Activated T-cell treated with anti-CD3 and anti-CD28 coated beads, Interleukin-2, amount 50 U/mL, for 1 hour (primary cell): Measurements from ENCODE around the gene CNTFR.

Experiments used
- DNase-seq: peaks from one replicate; pipeline ENCODE4 v3.0.0-alpha.2; 2020

The CNTFR gene

DNA sequence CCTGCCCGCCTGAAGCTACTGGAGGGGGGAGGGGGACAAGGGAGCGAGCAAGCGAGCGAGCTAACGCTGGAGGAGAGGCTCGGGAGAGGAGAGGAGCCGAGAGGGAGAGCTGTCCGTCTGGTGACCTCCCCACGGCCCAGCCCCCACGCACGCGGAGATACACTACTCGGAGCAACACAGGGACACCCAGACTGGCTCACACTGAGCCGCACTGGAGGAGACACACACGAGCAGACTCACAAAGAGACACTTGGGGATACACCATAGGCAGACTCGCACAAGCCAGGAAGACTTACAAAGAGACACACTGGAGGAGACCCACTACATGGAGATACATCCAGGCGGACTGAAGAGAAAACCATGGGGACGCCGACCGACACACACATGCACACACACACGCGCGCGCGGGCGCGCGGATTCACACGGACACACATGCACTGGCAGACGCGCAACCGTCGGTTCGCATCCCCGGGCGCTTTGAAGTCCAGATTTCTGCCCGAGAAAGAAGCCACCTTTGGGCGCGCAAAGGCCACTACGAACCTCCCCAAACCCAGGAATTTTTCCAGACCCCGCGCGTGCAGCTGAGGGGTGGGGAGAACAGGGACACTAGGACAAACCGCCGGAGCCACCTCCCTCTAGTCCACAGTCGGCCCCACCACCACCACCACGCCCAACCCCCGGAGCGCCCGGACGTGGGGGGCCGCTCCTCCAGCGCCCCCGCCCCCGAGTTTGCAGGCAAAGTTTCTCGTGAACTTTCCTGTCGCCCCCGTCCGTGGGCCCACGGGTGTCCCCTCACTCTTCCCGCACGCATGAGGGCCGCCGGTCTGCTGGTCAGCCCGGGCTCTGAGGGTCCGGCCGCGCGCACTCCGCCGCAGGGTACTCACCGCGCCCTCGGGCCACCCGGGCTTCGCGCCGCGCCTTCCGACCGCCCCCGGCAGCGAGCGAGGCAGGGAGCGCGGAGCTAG, 571 bp downstream of the CNTFR start:
- DNase-seq = no peak

DNA sequence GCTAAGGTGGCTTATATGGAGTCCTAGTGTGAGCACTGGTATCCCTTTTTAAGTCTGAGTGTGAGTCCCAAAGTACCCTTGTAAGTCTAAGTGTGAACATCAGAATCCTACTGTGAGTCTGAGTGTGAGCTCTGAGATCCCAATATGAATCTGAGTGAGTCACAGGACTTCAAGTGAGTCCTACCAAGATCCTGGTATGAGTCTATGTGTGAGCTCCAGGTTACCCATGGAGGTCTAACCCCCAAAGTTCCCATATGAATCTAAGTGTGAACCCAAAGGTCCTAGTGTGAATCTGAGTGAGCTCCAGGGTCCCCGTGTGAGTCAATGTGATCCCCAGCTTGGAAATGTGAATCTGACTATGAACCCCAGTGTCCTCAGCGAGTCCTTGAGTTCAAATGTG, 2.3 kb downstream of the CNTFR start:
- no peak for DNase-seq

DNA sequence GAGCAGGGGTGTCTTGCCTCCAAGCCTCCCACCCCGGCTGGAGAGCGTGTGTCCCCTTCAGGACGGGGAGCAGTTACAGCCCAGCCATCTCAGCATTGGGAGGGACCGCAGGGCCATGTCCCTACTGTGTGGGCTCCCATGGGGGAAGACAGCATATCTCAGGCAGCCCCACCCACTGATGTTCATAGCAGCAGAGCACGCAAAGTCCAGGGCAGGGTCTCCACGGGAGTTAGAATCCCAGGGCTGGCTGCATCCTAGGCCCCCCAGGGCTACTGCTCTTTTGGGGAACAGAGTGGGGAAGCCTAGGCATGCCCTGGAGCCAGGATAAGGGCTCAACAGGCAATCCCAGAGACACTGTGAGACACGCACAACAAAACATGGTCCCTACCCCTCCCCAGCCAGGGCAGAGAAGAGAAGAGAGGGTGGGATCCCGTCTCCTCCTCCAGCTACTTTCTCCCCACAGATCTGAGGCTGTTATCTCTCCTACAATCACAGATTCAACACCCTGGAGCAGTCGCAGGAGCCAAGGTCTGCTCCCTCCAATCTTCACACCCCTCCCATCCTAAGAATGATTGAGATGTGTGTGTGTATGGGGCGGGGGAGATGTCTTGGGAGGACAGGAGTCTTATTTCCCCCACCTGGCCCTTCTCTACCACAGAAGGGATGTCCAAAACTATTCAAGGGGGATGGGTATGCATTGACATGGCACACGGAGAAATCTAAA, 3.4 kb downstream of the CNTFR start:
- DNase-seq = no peak

DNA sequence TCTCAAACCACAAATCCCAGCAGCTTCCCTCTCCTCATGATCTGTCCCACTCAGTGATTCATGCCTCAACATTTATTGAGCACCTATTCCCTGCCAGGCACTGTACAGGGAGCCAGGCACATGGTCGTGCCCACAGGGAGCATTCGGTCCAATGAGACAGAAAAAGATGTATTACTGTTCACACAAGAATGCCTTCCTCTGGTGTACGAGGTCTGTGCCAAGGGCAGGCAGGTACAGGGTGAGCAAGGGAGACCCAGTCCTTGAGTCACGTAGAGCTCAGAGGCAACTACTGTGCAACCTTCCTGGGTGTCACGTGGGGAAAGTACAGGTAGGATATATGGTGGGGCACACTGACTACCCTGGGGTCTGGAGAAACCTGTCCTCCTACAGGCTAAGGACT, 4.6 kb downstream of the CNTFR start:
- no peak for DNase-seq

DNA sequence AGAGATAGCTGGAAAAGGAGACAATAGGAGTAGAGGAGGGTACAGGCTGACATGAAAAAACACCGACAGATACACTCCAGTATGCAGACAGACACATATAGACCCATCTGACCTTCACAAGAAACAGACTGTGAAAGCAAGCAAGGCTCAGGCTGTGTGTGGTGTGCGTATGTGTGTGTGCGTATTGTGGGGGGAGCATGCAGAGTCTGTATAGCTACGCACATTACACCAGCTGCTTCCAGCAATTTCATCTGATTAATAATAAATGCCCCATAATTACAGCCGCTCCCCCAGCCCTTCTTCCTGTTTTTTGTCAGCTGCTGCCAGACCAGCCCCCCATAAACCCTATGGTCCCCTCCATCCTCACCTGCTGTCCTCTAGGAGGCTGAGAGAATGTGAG, 6.7 kb downstream of the CNTFR start:
- DNase-seq = no peak

DNA sequence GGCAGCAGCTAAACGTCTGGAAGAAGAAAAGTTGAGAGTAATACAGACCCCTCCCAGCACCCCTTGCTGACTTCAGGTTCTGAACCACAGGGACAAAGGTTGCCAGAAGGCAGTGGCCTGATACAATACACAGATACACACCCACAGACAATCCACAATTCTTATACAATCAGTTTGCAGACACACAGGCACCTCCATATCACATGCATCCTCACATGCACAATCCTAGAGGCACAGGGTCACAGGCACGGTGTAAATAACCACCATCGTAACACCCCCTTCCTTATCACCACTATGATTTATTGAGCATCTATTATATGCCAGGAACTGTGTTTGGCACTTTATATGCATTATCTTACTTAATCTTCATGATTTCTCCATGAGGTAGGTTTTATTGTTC, 8.2 kb downstream of the CNTFR start:
- no peak for DNase-seq

DNA sequence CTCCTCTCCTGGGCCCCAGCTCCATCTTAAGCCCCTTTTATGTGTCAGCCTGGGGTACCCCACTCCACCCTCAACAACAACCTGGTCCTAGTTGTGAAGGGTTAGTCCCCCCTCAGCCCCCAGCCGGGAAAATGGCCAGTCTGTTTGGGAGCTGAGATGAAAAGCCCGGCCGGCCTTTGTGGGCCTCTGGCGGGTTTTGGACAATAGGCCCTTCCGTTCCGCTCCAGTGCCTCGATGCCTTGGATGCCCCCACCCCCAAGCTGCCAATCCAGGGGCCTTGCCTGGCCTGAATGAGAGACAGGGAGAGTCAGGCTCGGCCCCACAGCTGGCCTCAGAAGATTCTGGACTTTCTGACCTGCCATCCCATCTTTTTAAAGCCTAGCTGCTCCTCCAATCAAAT, 9.2 kb downstream of the CNTFR start:
- DNase-seq = no peak

DNA sequence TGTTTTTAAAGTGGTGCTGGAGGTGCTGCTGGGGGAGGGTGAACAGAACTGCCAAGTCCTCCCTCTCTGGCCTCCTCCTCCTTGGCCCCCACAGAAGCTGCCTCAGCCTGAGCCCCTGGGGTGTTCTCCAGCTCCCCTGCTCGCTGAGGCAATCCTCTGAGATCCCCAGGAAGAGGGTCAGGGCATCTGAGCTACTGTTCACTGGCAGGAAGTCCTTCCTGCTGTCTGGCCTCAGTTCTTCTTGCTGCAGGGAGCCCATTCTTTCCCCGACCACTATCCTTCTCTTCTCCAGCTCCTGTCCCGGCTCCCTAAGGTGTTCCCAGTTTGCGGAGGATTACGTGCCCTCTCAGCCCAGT, 9.7 kb downstream of the CNTFR start:
- no peak for DNase-seq

DNA sequence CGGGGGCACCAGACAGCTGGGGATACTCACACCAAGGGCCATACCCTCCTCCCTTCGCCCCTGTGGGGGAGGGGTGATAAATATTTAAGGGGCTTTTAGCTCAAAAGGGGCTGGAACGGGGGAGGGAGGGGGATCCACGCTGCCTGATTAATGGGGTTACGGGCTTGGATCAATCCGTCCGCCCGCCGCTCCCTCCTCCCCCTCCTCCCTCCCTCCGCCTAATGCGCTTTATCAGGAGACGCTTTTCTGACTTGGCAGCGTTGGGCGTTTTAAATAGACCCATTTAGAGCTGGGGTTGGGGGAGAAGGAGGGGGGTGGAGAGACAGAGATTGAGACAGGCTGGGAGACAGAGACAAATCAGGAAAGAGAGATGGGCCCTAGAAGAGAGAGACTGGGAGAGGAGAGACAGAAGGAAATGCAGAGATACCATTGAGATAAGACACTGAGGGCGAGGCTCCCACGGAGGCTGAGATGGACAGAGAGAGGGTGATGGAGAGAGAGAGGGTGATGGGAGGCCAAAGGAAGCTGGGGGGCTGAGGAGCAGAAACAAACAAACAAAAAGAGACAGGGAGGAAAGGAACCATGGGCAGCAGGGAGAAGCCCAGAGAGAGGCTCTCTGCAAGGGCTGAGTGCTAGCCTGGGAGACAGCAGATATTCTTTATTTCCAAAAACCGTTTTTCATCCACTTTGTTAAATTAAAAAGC, 10.3 kb downstream of the CNTFR start:
- DNase-seq = no peak

DNA sequence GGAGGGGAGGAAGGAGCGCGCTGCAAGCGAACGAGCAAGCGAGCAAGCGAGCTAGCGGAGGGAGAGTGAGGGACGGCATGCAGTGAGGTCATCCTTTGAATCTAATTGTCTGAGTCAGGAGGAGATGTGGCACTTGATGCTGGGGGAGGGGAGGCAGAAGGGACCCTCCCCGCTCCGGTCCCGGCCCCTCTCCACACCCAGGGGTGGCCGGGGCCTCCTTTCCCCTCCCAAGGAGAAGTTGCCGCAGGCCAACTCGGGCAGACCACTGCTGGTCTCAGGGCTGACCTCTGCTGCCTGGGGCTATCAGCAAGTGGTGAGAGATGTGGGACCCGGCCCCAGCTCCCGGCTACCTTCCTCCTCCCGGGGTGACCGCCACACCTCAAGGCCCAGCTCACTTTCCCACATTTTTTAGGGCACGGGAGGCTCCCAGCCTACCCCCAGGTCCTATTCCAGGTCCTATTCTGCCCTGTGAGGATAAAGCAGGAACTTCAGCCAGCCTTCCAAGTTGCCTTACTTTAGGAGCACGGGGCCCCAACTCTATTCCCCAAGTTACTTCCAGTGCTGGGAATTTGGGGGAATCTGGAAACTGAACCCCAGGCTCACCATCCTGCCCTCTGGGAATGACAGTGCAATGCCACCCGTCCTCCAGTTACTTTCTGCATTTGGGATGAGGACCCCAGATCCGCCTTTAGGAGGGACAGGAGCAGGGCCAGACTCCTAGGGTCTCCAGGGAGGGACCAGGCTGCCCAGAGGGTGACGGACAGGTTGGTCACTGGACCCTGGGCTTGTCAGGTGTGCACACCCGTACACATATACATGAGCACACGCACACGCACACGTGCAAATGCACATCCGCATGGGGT, 11.1 kb downstream of the CNTFR start:
- no peak for DNase-seq

DNA sequence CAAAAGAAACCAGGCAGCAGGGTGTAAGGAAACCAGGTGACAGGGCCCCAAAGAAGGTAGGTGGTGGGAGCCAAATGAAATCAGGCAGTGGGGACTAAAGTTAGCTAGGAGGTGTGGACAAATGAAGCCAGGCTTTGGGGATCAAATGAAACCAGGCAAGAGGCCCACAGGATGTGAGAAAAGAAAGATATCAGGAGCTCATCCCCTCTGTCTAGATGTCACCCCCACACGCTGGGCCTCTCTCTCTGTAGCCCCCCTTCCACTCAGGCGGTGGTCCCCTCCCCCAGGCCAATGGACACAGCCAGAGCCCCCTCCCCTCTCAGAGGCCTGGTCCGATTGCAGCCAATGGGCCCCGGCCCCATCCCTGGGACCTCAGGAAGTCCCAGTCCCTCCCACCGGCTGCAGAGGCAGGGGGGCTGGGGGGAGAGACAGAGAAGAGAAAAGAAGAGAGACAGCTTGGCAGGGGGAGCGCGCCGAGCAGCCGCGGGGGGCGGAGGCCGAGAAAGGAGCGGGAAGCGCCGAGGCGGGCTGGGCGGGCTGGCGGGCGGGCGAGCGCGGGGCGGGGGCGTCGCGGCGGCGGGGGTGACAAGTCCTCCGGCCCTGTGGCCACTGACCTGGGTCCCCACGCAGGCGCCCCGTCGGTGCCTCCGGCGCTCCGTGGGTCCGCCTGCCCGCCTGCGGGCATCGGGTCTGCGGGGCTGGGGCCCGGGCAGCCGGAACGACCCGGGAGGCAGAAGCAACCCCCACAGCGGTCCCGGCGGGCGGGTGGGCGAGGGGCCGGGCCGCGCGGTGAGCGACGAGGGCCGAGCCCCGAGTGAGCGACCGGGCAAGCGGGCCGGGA, 11.9 kb downstream of the CNTFR start:
- DNase-seq = no peak

DNA sequence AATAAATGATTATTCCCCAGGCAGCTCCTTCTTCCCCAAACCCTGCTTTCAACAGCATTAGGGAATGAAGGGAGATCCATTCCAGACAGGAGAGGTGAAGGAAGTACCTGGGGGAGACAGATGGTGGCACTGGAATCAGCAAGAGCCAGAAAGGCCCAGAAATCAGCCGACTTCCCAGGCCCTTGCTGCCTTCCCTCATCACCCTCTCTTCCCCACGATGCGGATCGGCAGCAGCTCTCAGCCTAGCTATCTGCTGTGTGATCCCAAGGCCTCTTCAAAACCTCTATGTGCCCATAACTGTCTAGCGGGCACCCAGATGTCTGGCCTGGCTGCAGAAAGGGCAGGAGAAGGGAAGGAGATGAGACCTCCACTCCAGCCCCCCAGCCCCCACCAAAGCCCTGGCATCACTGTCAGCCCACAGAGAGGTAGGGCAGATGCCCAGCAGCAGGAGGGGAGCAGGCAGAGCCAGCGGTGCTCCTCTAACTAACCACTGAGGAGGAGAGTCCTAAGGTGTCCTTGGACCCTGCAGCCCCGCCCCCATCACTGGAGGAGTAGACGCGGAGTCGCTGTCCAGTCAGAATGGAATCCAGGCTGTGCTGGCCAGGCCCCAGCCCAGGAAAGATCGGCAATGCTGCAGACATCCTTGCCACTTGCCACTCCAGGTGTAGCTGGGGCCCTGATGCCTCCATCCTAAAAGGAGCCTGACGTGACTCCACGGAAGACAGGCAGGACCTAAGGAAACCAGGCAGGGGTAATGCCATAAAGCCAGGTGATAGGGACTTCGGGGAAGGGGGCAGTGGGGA, 12.7 kb downstream of the CNTFR start:
- no peak for DNase-seq

DNA sequence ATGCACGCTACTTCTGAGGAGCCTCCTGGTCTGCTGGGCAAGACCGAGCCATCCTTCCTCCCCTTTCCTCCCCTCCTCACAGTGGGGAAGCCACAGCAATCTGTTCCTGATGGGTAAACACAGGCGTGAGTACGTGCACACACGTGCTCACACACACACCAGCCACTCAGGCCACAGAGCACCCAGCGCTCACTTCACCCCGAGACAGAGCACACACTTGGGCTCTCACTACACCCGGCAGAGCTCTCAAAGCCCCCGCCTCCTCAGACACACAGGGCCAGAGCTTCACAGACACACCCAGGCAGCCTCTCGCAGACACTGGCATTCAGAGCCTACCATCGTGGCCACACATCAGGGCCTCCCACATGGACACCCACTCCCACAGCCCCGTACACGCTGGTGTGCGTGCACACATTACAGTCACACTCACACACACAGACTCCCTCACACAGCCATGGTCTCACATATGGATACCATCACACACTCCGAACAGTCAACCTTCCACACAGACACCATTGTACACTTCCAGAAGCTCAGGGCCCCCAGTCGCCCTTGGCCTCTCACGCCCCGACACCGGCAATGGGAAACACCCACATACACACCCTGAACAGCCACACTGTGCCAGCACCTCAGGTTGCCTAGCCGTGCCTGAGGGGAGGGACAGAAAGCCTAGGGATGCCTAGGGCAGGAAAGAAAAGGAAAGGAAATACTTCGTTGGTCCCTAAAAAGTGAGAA, 13.5 kb downstream of the CNTFR start:
- DNase-seq = no peak

DNA sequence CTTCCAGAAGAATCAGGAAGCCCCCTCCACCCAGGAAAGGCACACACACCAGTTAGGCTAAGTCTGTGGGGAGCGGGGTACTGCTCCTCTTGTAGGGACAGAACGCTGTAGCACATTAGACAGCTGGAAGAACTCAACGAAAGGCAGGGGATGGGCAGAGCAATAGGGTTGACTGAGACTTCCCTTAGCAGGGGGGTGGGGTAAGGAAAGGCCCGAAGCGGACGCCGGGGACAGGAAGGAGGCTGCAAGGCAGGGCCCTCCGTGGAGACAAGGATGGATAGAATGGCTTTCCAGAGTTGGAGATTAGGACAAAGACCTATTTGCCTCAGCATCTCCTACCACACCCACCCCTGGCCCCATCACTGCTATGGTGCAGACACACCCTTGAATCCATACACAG, 14.3 kb downstream of the CNTFR start:
- DNase-seq = no peak

DNA sequence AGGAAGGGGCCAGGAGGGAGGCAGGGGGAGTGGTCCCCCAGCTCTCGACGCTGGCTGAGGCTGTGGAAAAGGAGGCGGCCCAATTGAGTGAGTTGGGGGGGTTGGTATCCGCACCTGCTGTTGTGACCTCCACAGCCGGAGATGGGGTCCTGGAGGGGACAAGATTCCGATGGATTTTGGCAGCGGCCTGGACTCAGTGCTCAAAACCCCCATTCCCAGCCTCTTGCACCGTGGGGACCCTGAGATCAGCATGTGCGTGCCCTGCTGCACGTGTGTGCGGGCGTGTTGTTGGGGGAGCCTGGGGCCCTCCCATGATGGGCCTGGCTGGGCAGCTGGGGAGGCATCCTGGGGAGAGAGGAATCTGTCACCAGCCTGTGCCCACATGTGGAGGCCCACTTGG, 15.0 kb downstream of the CNTFR start:
- no peak for DNase-seq

DNA sequence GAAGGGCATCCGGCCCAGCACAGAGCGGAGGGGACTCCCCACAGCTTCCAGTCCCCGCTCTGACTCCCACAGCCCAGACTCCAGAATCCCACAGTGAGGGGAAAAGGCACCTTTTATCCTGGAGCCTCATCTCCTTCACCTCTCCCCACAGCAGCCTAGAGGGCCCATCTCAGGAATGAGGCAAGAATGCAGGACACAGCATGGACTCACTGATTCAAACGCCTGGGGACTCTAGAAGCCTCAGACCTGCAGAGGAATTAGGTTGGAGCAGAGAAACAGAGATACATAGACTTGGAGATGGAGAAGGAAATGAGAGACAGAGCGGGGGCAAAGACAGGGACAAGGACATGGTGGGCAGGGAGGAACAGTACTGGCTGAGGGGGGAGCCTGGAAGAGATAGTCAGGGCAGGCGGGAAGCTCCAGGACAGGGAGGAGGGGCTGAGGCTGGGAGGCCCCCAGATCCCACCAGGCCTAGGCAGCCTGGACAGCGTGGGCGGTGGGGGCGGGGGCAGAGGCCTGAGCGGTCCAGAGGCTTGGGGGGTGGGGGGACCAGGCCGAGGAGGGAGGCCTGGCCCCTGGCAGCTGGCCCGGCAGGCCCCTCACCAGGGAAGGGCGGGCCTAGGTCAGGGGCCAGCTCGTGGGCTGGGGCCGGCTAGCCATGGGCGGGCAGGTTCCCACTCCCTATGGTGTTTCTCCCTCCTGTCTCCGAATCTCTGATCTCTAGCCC, 15.8 kb downstream of the CNTFR start:
- DNase-seq = no peak

DNA sequence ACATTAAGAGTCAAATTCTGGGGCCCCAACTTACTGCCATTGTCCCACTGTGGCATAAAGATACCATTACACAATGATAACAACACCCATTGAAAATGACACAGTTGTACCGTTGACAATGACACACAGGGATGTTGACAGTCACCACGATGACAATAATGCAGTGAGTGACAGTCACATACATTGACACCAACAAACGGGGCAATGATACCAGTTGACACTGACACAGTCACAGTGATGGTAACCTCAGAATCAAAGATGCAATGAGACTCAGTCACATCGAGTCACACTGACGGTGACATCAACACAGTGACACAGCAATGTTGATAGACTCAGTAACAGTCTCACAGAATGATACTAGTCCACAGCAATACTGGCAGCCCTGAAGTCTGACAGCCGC, 16.9 kb downstream of the CNTFR start:
- DNase-seq = no peak

DNA sequence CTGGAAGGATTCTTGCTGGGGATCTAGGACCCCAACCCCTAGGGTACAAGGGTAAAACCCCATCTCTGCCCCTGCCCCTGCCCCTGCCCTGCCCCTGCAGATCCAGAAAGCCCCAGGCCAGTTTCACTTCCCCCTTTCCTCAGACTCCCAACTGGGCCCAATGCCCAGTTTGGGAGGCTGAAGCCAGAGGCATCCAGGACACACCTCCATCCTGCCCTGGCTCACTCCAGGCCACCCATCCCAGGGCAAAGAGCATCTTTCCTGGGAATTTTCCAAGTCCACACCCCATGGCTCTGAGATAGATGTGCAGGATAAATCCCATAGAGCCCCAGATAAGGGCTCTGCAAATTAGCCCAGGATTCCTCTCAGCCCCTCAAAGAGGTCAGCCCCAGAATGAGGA, 17.4 kb downstream of the CNTFR start:
- DNase-seq = no peak

DNA sequence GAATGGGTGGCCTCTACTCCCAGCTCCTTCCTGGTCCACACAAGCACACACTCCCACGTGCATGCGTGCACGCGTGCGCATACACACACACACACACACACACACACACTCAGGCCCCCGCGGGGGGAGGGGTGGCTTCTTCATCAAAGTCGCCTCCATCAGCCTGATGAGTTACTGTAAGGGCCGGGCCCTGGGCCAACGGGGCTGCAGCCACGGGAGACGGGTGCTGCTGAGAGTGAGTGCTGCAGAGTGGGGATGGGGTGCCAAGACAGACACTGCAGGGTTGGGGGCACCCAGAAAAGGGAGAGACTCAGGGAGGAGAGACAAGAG, 18.1 kb downstream of the CNTFR start:
- DNase-seq = no peak
